ENCODE measurements around the gene FZD10.

DNA sequence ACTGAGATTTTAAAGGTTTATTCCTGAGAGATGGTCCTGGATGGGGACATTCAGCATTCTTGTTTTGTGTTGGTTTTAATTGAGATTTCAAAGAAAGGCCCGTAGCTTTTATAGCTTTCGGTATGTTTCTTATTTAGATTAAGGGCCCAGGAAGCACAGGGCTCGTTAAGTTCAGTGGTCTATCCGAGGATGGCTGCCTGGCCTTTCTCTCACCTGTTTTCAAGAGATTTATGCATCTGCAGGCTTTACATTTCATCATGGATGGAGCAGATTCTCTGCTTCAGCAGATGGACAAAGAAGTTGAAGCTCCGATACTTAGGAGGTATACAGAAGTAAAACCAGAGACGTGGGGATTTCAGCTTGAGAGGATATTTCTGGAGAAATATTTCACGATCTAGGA, 16.0 kb downstream of the FZD10 start:
- TF ChIP-seq, protein P1, sequence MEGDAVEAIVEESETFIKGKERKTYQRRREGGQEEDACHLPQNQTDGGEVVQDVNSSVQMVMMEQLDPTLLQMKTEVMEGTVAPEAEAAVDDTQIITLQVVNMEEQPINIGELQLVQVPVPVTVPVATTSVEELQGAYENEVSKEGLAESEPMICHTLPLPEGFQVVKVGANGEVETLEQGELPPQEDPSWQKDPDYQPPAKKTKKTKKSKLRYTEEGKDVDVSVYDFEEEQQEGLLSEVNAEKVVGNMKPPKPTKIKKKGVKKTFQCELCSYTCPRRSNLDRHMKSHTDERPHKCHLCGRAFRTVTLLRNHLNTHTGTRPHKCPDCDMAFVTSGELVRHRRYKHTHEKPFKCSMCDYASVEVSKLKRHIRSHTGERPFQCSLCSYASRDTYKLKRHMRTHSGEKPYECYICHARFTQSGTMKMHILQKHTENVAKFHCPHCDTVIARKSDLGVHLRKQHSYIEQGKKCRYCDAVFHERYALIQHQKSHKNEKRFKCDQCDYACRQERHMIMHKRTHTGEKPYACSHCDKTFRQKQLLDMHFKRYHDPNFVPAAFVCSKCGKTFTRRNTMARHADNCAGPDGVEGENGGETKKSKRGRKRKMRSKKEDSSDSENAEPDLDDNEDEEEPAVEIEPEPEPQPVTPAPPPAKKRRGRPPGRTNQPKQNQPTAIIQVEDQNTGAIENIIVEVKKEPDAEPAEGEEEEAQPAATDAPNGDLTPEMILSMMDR (conservative IDR thresholded peaks at IDR 0.05) = no peak
- no peak for TF ChIP-seq EZH2 (IDR thresholded peaks at IDR 0.05; ENCODE audit: low read depth)
